ENCODE results near the gene MRPL37. TPM values are rescaled to one million over a fixed set of nuclear protein-coding genes. Genes with fewer than 3 reads are reported as not detected.

MRPL37 gene
- total RNA-seq, 3 donors from 2014 or later (not counting 1 experiment from before 2014, with no cell fraction given): 23.0 to 31.9 (median 28.8) TPM

DNA sequence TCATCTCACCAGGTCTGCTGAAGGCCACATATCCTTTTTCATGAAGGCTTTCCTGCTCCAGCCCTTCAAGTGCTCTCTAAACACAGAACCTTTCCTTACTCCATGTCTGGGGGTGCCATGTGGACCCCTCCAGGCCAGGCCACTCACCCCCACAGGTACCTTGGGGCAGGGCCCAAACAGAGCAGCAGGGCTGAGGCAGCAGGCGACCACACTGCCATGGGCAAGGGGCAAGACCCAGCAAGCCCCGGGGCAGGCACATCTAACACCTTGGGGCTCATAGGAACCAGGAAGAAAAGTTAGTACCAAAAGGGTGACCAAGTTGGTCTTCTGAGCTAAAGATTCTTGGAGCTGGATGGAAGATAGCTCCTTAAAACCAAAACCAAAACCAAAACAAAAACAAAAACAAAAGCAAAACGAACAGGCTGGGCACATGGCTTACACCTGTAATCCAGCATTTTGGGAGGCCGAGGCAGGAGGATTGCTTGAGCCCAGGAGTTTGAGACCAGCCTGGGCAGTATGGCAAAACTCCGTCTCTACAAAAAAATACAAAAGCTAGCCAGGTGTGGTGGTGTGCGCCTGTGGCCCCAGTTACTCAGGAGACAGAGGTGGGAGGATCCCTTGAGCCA lies 63.7 kb downstream of the MRPL37 start:
- Histone ChIP-seq H3K9me3 (ENCODE audit: control insufficient read depth, insufficient read depth, low read length) (no peaks in the 10 kb centered on the region), H3K27ac (ENCODE audit: low read length) (no peak overlapping the region), H3K4me3 (ENCODE audit: low read length) (no peak overlapping the region), H3K36me3 (ENCODE audit: control insufficient read depth, insufficient read depth, low read length) (no peaks in the 10 kb centered on the region), H3K27me3 (ENCODE audit: control insufficient read depth, insufficient read depth, low read length) (no peaks in the 10 kb centered on the region), H3K4me1 (ENCODE audit: control insufficient read depth, insufficient read depth, low read length) (peaks cover 11% of the 10 kb centered on the region)
- WGBS (ENCODE audit: insufficient coverage): 83% methylated on average over 6 of the region's 6 CpGs
- TF ChIP-seq CTCF (IDR thresholded peaks at IDR 0.05): no peak
- no peaks in the 10 kb centered on the region for H3K9me3 Mint-ChIP-seq
- no peaks in the 10 kb centered on the region for H3K27me3 Mint-ChIP-seq (ENCODE audit: low read depth in 2 of 2)
- intact Hi-C loops (cut with micrococcal nuclease): no loop called here
- peak overlapping the region; percentile 66 to 83 for H3K27ac Mint-ChIP-seq
- ATAC-seq: peak in 2 of 3 donors; percentile 24 to 45
- H3K36me3 Mint-ChIP-seq: no peaks in the 10 kb centered on the region
- H3K4me1 Mint-ChIP-seq: peaks cover 64 to 75% of the 10 kb centered on the region in 2 donors
- DNase-seq: no peak
- H3K4me3 Mint-ChIP-seq: peak overlapping the region; percentile 28

- ATAC-seq: no peak
- Mint-ChIP-seq H3K36me3 (no peaks in the 10 kb centered on the region), H3K27ac (peak overlapping the region; percentile 66 to 83), H3K4me3 (peak overlapping the region; percentile 6), H3K4me1 (peaks cover 68 to 85% of the 10 kb centered on the region in 2 donors), H3K27me3 (ENCODE audit: low read depth in 2 of 2) (no peaks in the 10 kb centered on the region), H3K9me3 (no peaks in the 10 kb centered on the region)
- WGBS (ENCODE audit: insufficient coverage): 93% methylated on average over 8 of the region's 8 CpGs
- Histone ChIP-seq H3K27ac (ENCODE audit: low read length) (no peak overlapping the region), H3K27me3 (ENCODE audit: control insufficient read depth, insufficient read depth, low read length) (no peaks in the 10 kb centered on the region), H3K4me3 (ENCODE audit: low read length) (no peak overlapping the region), H3K9me3 (ENCODE audit: control insufficient read depth, insufficient read depth, low read length) (no peaks in the 10 kb centered on the region), H3K4me1 (ENCODE audit: control insufficient read depth, insufficient read depth, low read length) (peaks cover 11% of the 10 kb centered on the region), H3K36me3 (ENCODE audit: control insufficient read depth, insufficient read depth, low read length) (no peaks in the 10 kb centered on the region)
- TF ChIP-seq CTCF (IDR thresholded peaks at IDR 0.05): no peak
- intact Hi-C loops (cut with micrococcal nuclease): no loop called here
- DNase-seq: no peak
Observed at GRCh38 chr1:54265126-54265525, 65.2 kb downstream of the MRPL37 start.

GRCh38 chr1:54265659-54266058 lies 65.7 kb downstream of the MRPL37 start:
- WGBS (ENCODE audit: insufficient coverage): 97% methylated on average over 6 of the region's 6 CpGs
- H3K27ac Mint-ChIP-seq: peak overlapping the region; percentile 66 to 83
- H3K27me3 Mint-ChIP-seq (ENCODE audit: low read depth in 2 of 2): no peaks in the 10 kb centered on the region
- no peaks in the 10 kb centered on the region for H3K36me3 ChIP-seq (ENCODE audit: control insufficient read depth, insufficient read depth, low read length)
- no peaks in the 10 kb centered on the region for H3K9me3 ChIP-seq (ENCODE audit: control insufficient read depth, insufficient read depth, low read length)
- H3K4me1 ChIP-seq (ENCODE audit: control insufficient read depth, insufficient read depth, low read length): peaks cover 10% of the 10 kb centered on the region
- TF ChIP-seq CTCF (IDR thresholded peaks at IDR 0.05): no peak
- H3K27ac ChIP-seq (ENCODE audit: low read length): no peak overlapping the region
- no peaks in the 10 kb centered on the region for H3K27me3 ChIP-seq (ENCODE audit: control insufficient read depth, insufficient read depth, low read length)
- intact Hi-C loops (cut with micrococcal nuclease): no loop called here
- no peak overlapping the region for H3K4me3 ChIP-seq (ENCODE audit: low read length)
- DNase-seq: no peak
- no peaks in the 10 kb centered on the region for H3K9me3 Mint-ChIP-seq
- no peak overlapping the region for H3K4me3 Mint-ChIP-seq
- H3K36me3 Mint-ChIP-seq: no peaks in the 10 kb centered on the region
- no peak for ATAC-seq
- peaks cover 68 to 85% of the 10 kb centered on the region in 2 donors for H3K4me1 Mint-ChIP-seq

DNA sequence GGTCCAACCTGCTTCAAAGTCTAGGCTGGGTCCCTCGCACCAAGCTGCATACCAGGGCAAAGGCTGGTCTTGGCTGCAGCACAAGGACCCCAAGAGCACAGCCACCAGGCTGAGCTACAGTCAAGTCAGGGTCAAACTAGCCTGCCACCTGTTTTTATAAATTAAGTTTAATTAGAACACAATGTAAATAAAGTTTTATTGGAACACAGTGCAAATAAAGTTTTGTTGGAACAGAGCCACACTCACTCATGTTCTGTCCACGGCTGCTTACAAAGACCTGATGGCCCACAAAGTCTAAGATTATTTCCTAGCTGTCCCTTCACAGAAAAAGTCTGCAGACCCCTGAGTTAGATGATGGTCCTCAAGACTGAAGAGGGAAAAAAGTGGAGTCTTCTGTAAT lies 66.2 kb downstream of the MRPL37 start:
- no peak overlapping the region for H3K27ac Mint-ChIP-seq
- H3K4me1 Mint-ChIP-seq: peaks cover 66 to 81% of the 10 kb centered on the region in 2 donors
- Histone ChIP-seq H3K27ac (ENCODE audit: low read length) (no peak overlapping the region), H3K4me1 (ENCODE audit: control insufficient read depth, insufficient read depth, low read length) (peaks cover 12% of the 10 kb centered on the region), H3K27me3 (ENCODE audit: control insufficient read depth, insufficient read depth, low read length) (no peaks in the 10 kb centered on the region), H3K9me3 (ENCODE audit: control insufficient read depth, insufficient read depth, low read length) (no peaks in the 10 kb centered on the region), H3K36me3 (ENCODE audit: control insufficient read depth, insufficient read depth, low read length) (no peaks in the 10 kb centered on the region), H3K4me3 (ENCODE audit: low read length) (no peak overlapping the region)
- H3K9me3 Mint-ChIP-seq: no peaks in the 10 kb centered on the region
- H3K27me3 Mint-ChIP-seq (ENCODE audit: low read depth in 2 of 2): no peaks in the 10 kb centered on the region
- H3K4me3 Mint-ChIP-seq: no peak overlapping the region
- 93% methylated on average over 2 of the region's 2 CpGs for WGBS (ENCODE audit: insufficient coverage)
- TF ChIP-seq CTCF (IDR thresholded peaks at IDR 0.05): no peak
- no peak for ATAC-seq
- no peaks in the 10 kb centered on the region for H3K36me3 Mint-ChIP-seq
- DNase-seq: no peak
- intact Hi-C loops (cut with micrococcal nuclease): no loop called here
